ENCODE results near the gene DNAJC1.

- TF ChIP-seq RAD21 (IDR thresholded peaks at IDR 0.05; ENCODE audit: low read depth) (no peak), FOXM1 (IDR thresholded peaks at IDR 0.05; ENCODE audit: borderline replicate concordance, low read depth) (no peak), YY1 (IDR thresholded peaks at IDR 0.05; ENCODE audit: low read depth) (no peak), EP300 (IDR thresholded peaks at IDR 0.05; ENCODE audit: borderline replicate concordance) (no peak), TAF1 (IDR thresholded peaks at IDR 0.05; ENCODE audit: low read depth) (no peak), REST (IDR thresholded peaks at IDR 0.05; ENCODE audit: low read depth) (no peak), CEBPB (IDR thresholded peaks at IDR 0.05) (no peak), NFIC (IDR thresholded peaks at IDR 0.05) (no peak), MAX (IDR thresholded peaks at IDR 0.05) (no peak), USF1 (IDR thresholded peaks at IDR 0.05) (no peak)
These were observed 243.2 kb downstream of the DNAJC1 start for GRCh38 chr10:21760332-21760731.

Measured in Ishikawa (cell line).